Measurements from ENCODE around the gene SLC7A11.

- no peak for TF ChIP-seq CTCF (IDR thresholded peaks at IDR 0.05; ENCODE audit: low read length)
- TF ChIP-seq EZH2 (optimal IDR thresholded peaks at IDR 0.05; ENCODE audit: low read depth, low read length), result no peak
Observed at GRCh38 chr4:138188406-138189084, 53.6 kb downstream of the SLC7A11 start.

Data from MM.1S (cell line).